ENCODE results near the gene SPSB1.

The SPSB1 gene

DNA sequence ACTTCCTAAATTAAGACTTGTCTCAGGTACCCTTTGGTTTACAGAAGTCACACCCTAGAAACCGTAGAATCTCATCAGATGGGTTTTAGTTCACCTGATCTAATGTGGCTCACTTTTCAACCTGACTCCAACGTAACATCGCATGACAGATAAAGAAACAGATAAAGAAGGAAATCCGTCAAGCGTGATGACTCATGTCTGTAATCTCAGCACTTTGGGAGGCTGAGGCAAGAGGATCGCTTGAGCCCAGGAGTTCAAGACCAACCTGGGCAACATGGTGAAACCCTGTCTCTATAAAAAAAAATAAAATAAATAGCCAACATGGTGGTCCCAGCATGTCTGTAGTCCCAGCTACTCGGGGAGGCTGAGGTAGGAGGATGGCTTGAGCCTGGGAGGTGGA, 97.3 kb downstream of the SPSB1 start:
- Histone ChIP-seq H3K4me1 (ENCODE audit: control insufficient read depth in 1 of 2, insufficient read depth in 2 of 2, low read length in 2 of 2) (peaks cover 7% of the 10 kb centered on the region in 2 donors), H3K9me3 (ENCODE audit: control insufficient read depth in 1 of 2, low read length in 2 of 2) (peaks cover 0 to 4% of the 10 kb centered on the region in 2 donors), H3K27ac (ENCODE audit: low read length) (no peak overlapping the region), H3K4me3 (ENCODE audit: low read depth in 1 of 2, low read length in 2 of 2) (no peak overlapping the region), H3K36me3 (ENCODE audit: control insufficient read depth in 1 of 2, insufficient read depth in 2 of 2, low read length in 2 of 2) (no peaks in the 10 kb centered on the region), H3K27me3 (ENCODE audit: low read depth, low read length) (no peaks in the 10 kb centered on the region)

DNA sequence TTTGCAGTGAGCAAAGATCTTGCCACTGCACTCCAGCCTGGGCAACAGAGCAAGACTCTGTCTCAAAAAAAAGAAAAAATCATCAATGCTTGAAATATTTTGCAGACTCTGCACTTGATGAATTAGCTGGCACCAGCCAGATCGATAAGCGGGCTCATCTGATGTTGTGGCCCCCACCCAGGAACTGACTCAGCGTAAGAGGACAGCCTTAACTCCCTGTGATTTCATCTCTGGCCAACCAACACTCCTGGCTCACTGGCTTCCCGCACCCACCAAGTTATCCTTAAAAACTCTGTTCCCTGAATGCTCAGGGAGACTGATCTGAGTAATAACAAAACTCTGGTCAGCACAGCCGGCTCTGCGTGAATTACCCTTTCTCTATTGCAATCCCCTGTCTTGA, 98.9 kb downstream of the SPSB1 start:
- Histone ChIP-seq H3K27me3 (ENCODE audit: low read depth, low read length) (no peaks in the 10 kb centered on the region), H3K36me3 (ENCODE audit: control insufficient read depth in 1 of 2, insufficient read depth in 2 of 2, low read length in 2 of 2) (no peaks in the 10 kb centered on the region), H3K9me3 (ENCODE audit: control insufficient read depth in 1 of 2, low read length in 2 of 2) (peaks cover 0 to 5% of the 10 kb centered on the region in 2 donors), H3K4me1 (ENCODE audit: control insufficient read depth in 1 of 2, insufficient read depth in 2 of 2, low read length in 2 of 2) (peaks cover 7% of the 10 kb centered on the region in 2 donors), H3K4me3 (ENCODE audit: low read depth in 1 of 2, low read length in 2 of 2) (no peak overlapping the region), H3K27ac (ENCODE audit: low read length) (no peak overlapping the region)

DNA sequence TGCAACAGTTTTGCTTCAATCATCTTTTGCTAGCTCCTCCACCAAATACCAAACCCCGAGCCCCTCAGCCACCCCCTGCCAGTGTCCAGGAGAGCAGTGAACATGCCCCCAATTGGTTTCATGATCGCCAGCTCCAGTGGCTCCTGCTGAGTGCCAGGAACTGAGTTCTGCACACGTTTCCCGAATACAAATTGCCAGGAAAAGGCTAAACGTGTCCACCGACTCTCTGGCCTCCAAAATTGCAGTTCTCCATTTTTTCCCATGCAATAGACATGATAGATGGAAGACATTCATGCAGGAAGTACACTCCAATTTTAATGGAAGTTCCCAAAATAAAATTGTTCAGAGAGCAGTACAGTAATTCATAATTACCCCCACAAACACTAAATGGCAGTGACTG, 101.3 kb downstream of the SPSB1 start:
- no peak overlapping the region for H3K27ac ChIP-seq (ENCODE audit: low read length)
- peaks cover 0 to 5% of the 10 kb centered on the region in 2 donors for H3K9me3 ChIP-seq (ENCODE audit: control insufficient read depth in 1 of 2, low read length in 2 of 2)
- H3K36me3 ChIP-seq (ENCODE audit: control insufficient read depth in 1 of 2, insufficient read depth in 2 of 2, low read length in 2 of 2): no peaks in the 10 kb centered on the region
- no peak overlapping the region for H3K4me3 ChIP-seq (ENCODE audit: low read depth in 1 of 2, low read length in 2 of 2)
- no peaks in the 10 kb centered on the region for H3K27me3 ChIP-seq (ENCODE audit: low read depth, low read length)
- peaks cover 0 to 11% of the 10 kb centered on the region in 2 donors for H3K4me1 ChIP-seq (ENCODE audit: control insufficient read depth in 1 of 2, insufficient read depth in 2 of 2, low read length in 2 of 2)

DNA sequence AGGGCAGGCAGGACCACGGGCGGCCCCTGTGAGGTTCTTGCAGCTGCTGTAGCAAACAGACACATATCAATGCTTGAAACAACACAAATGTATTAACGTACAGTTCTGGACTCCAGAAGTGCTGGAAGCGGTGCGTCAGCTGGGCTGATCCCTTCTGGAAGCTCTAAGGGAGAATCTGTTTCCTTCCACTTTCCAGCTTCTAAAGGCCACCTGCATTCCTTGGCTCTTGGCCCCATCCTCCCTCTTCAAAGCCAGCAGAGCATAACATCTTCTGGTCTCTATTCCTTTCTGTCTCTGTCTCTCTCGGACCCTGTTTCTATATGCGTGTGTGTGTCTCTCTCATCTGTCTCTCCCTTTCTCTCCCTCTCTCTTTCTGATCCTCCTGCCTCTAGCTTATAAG, 102.3 kb downstream of the SPSB1 start:
- peaks cover 6 to 20% of the 10 kb centered on the region in 2 donors for H3K4me1 ChIP-seq (ENCODE audit: control insufficient read depth in 1 of 2, insufficient read depth in 2 of 2, low read length in 2 of 2)
- no peak overlapping the region for H3K4me3 ChIP-seq (ENCODE audit: low read depth in 1 of 2, low read length in 2 of 2)
- no peaks in the 10 kb centered on the region for H3K27me3 ChIP-seq (ENCODE audit: low read depth, low read length)
- H3K27ac ChIP-seq (ENCODE audit: low read length): no peak overlapping the region
- H3K9me3 ChIP-seq (ENCODE audit: control insufficient read depth in 1 of 2, low read length in 2 of 2): peaks cover 0 to 5% of the 10 kb centered on the region in 2 donors
- H3K36me3 ChIP-seq (ENCODE audit: control insufficient read depth in 1 of 2, insufficient read depth in 2 of 2, low read length in 2 of 2): no peaks in the 10 kb centered on the region

DNA sequence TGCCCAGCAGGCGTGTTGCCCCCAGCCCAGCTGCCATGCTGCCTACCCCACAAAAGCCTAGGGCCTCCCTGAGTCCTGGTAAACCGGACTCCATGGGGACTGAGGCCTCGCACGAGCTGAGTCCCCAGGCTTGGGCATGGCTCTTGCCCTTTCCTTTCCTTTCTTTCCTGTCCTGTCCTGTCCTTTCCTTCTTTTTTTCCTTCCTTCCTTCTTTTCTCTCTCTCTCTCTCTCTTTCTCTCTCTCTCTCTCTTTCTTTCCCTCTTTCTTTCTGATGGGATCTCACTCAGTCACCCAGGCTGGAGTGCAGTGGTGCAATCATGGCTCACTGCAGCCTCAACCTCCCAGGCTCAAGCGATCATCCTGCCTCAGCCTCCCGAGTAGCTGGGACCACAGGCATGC, 104.4 kb downstream of the SPSB1 start:
- Histone ChIP-seq H3K4me3 (ENCODE audit: low read depth in 1 of 2, low read length in 2 of 2) (no peak overlapping the region), H3K4me1 (ENCODE audit: control insufficient read depth in 1 of 2, insufficient read depth in 2 of 2, low read length in 2 of 2) (peaks cover 11 to 27% of the 10 kb centered on the region in 2 donors), H3K27me3 (ENCODE audit: low read depth, low read length) (no peaks in the 10 kb centered on the region), H3K36me3 (ENCODE audit: control insufficient read depth in 1 of 2, insufficient read depth in 2 of 2, low read length in 2 of 2) (no peaks in the 10 kb centered on the region), H3K27ac (ENCODE audit: low read length) (no peak overlapping the region), H3K9me3 (ENCODE audit: control insufficient read depth in 1 of 2, low read length in 2 of 2) (peaks cover 0 to 5% of the 10 kb centered on the region in 2 donors)

DNA sequence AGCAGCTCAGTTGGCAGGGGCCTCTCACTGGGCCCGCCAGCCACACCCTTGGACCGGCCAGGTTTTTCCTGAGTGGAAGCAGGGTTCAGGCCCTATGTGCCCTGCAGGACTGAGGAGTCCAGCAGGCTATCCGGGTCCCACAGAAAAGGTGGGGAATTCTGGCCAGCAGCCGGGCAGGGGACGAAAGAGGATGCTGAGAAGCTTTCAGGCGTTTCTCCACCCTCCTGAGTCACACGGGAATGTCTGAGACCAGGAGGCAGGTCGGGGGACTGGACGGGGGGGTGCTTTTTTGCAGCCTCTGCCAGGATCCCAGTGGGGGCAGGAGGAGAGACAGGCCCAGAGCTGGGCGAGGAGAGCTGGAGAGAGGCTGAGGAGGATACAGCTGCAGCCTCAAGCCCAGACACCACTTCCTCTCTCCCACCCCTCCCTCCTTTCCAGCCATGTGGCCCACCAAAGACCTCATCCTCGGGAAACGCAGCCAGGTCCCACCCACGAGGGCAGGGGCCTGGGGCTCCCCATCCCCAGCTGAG, 105.4 kb downstream of the SPSB1 start:
- H3K27ac ChIP-seq (ENCODE audit: low read length): no peak overlapping the region

DNA sequence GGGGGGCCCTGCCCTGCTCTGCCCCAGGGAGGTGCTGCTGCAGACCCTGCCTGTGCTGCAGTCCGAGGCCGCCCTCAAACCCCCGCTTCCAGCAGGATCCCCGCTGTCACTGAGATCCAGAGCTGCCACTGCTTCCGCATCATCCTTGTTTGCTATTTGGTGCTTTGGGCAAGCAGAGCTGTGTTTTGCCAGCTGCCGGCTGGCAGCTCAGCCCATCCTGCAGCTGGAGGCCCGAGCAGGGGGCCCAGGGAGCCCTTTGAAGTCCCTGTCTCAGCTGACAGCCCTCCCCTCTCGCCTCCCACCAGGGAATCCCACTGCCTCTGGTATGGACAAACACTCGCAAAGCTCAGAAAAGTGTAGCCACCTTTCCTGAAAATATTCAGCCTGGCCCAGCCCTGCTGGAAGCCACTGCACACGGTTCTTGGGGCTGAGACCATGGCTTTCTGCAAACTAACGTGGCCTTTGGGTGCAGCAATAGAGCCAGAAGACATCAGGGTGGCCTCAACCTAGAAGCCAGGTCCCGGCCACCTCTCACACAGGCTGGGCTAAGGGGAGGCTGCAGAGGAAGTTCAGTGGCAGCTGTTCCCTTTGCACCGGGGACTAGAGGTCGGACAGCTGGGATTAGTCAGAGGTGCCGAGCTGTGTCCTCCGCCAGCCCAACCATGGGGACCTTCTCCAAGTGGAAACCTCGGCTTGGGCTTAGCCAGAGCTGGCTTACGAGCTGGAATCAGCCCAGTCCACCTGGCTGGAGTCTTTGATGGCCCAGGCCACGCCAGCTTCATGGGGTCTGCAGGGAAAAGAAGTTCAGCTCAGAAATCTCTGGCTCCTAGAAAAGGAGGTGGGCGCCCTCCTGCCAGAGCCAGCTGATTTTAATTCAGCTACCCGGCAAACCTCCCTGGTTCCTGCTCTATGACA, 107.1 kb downstream of the SPSB1 start:
- no peak overlapping the region for H3K4me3 ChIP-seq (ENCODE audit: low read depth in 1 of 2, low read length in 2 of 2)
- H3K27ac ChIP-seq (ENCODE audit: low read length): no peak overlapping the region
- H3K36me3 ChIP-seq (ENCODE audit: control insufficient read depth in 1 of 2, insufficient read depth in 2 of 2, low read length in 2 of 2): no peaks in the 10 kb centered on the region
- H3K4me1 ChIP-seq (ENCODE audit: control insufficient read depth in 1 of 2, insufficient read depth in 2 of 2, low read length in 2 of 2): peaks cover 11 to 27% of the 10 kb centered on the region in 2 donors
- no peaks in the 10 kb centered on the region for H3K27me3 ChIP-seq (ENCODE audit: low read depth, low read length)
- H3K9me3 ChIP-seq (ENCODE audit: control insufficient read depth in 1 of 2, low read length in 2 of 2): peaks cover 0 to 3% of the 10 kb centered on the region in 2 donors

More for the DNA sequence above, 105.4 kb downstream of the SPSB1 start:
- Histone ChIP-seq H3K4me3 (ENCODE audit: low read depth in 1 of 2, low read length in 2 of 2) (no peak overlapping the region), H3K27me3 (ENCODE audit: low read depth, low read length) (no peaks in the 10 kb centered on the region), H3K9me3 (ENCODE audit: control insufficient read depth in 1 of 2, low read length in 2 of 2) (peaks cover 0 to 5% of the 10 kb centered on the region in 2 donors), H3K4me1 (ENCODE audit: control insufficient read depth in 1 of 2, insufficient read depth in 2 of 2, low read length in 2 of 2) (peaks cover 11 to 27% of the 10 kb centered on the region in 2 donors), H3K36me3 (ENCODE audit: control insufficient read depth in 1 of 2, insufficient read depth in 2 of 2, low read length in 2 of 2) (no peaks in the 10 kb centered on the region)

DNA sequence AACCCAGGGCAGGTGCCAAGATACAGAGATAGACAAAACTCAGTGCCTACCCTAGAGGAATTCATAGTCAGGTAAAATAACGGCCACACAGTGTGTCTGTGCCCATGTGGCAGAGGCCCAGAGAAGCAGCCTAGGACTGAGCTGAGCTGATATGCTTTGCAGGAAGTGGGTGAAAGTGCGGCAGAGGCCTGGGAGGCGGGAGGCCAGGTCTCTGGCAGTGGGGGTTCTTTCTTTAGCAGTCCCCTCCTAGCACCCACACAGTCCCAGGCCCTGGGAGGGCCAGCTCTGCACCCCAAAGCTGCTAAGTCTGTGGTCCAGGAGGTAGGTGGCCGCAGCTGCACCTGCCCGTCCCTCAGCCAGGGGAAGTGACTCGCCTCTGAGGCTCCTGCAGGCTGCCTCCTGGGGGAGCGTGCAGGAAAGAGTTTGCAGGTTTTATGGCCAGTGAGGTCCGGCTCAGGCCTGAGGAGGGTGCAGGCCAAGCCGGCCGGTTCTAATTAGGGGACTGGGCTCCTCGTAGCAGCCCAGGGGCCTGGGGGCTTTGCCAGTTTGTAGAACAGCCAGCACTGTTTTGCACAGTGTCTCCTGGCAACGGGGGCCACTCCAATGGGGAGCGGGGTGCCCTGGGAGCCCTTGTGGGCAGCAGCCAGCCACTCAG, 107.9 kb downstream of the SPSB1 start:
- no peak overlapping the region for H3K27ac ChIP-seq (ENCODE audit: low read length)
- H3K9me3 ChIP-seq (ENCODE audit: control insufficient read depth in 1 of 2, low read length in 2 of 2): no peaks in the 10 kb centered on the region
- H3K36me3 ChIP-seq (ENCODE audit: control insufficient read depth in 1 of 2, insufficient read depth in 2 of 2, low read length in 2 of 2): no peaks in the 10 kb centered on the region
- H3K4me3 ChIP-seq (ENCODE audit: low read depth in 1 of 2, low read length in 2 of 2): no peak overlapping the region
- H3K27me3 ChIP-seq (ENCODE audit: low read depth, low read length): no peaks in the 10 kb centered on the region
- peaks cover 11 to 27% of the 10 kb centered on the region in 2 donors for H3K4me1 ChIP-seq (ENCODE audit: control insufficient read depth in 1 of 2, insufficient read depth in 2 of 2, low read length in 2 of 2)

DNA sequence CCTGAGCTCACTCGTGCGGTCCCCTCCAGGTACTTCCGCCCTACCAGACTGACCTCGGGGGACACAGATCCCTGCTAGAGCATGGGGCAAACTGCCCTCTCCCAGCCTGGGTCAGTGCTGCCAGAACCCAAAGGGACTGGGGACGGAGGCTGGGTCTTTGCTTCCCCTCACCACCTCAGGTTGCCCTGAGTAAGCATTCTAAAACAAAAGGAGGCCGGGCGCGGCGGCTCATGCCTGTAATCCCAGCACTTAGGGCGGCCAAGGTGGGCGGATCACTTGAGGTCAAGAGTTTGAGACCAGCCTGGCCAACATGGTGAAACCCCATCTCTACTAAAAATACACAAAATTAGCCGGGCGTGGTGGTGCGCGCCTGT, 108.4 kb downstream of the SPSB1 start:
- H3K27ac ChIP-seq (ENCODE audit: low read length): no peak overlapping the region
- H3K27me3 ChIP-seq (ENCODE audit: low read depth, low read length): no peaks in the 10 kb centered on the region
- H3K36me3 ChIP-seq (ENCODE audit: control insufficient read depth in 1 of 2, insufficient read depth in 2 of 2, low read length in 2 of 2): no peaks in the 10 kb centered on the region
- peaks cover 11 to 27% of the 10 kb centered on the region in 2 donors for H3K4me1 ChIP-seq (ENCODE audit: control insufficient read depth in 1 of 2, insufficient read depth in 2 of 2, low read length in 2 of 2)
- H3K4me3 ChIP-seq (ENCODE audit: low read depth in 1 of 2, low read length in 2 of 2): no peak overlapping the region
- H3K9me3 ChIP-seq (ENCODE audit: control insufficient read depth in 1 of 2, low read length in 2 of 2): no peaks in the 10 kb centered on the region

DNA sequence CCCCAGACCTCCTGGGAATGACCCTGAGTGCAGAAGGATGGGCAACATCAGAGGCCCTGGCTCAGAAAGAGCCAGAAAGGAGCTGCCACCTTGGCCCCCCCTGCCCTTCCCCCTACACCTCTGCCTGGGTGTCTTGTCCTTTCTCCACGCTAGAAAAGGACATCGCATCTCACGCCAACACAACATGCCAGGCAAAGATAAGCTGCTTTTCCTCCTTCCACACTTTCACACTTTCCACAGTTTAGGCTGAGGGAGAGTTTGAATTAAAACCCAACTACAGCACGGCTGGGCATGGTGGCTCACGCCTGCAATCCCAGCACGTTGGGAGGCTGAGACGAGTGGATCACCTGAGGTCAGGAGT, 109.5 kb downstream of the SPSB1 start:
- H3K9me3 ChIP-seq (ENCODE audit: control insufficient read depth in 1 of 2, low read length in 2 of 2): no peaks in the 10 kb centered on the region
- H3K36me3 ChIP-seq (ENCODE audit: control insufficient read depth in 1 of 2, insufficient read depth in 2 of 2, low read length in 2 of 2): no peaks in the 10 kb centered on the region
- H3K27me3 ChIP-seq (ENCODE audit: low read depth, low read length): no peaks in the 10 kb centered on the region
- no peak overlapping the region for H3K4me3 ChIP-seq (ENCODE audit: low read depth in 1 of 2, low read length in 2 of 2)
- no peak overlapping the region for H3K27ac ChIP-seq (ENCODE audit: low read length)
- H3K4me1 ChIP-seq (ENCODE audit: control insufficient read depth in 1 of 2, insufficient read depth in 2 of 2, low read length in 2 of 2): peaks cover 11 to 27% of the 10 kb centered on the region in 2 donors

DNA sequence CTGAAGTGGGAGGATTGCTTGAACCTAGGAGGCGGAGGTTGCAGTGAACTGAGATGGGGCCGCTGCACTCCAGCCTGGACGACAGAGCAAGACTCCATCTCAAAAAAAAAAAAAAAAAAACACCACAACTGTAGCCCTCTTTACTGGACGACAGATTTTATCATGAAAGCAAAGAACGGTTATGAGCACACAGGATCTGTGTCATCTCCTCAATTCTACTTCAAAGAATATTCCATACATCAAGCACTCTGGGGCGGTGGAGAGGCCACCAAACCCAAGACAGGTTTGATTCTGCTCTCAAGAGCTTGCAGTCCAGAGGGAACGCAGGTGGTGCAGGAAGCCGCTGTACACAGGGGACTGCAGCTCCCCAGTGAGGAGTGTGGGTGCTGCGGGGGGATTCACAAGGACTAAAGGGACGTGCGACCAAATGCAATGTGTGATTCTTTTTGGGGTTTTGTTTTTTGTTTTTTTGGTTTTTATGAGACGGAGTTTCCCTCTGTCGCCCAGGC, 110.1 kb downstream of the SPSB1 start:
- Histone ChIP-seq H3K27me3 (ENCODE audit: low read depth, low read length) (no peaks in the 10 kb centered on the region), H3K9me3 (ENCODE audit: control insufficient read depth in 1 of 2, low read length in 2 of 2) (no peaks in the 10 kb centered on the region), H3K4me1 (ENCODE audit: control insufficient read depth in 1 of 2, insufficient read depth in 2 of 2, low read length in 2 of 2) (peaks cover 11 to 22% of the 10 kb centered on the region in 2 donors), H3K27ac (ENCODE audit: low read length) (no peak overlapping the region), H3K36me3 (ENCODE audit: control insufficient read depth in 1 of 2, insufficient read depth in 2 of 2, low read length in 2 of 2) (no peaks in the 10 kb centered on the region), H3K4me3 (ENCODE audit: low read depth in 1 of 2, low read length in 2 of 2) (no peak overlapping the region)

Data from muscle layer of duodenum (tissue), 2 donors.